Activated CD4-positive, CD25-positive, alpha-beta regulatory T cell treated with anti-CD3 and anti-CD28 coated beads, Interleukin-2, amount 50 U/mL, for 24 hours (primary cell): ENCODE data around the gene DOCK6.
"Not testable (repeated sequence)": the region's sequence is repeated elsewhere in the genome, so short reads cannot be mapped to it uniquely, and the experiment has no call there.

ENCODE experiments used
- ATAC-seq, 2 donors: fragments of 150-1000 bp; cut with Tn5 transposase; one replicate each; pipeline ENCODE4 v1.10.0; 2021; ENCODE audit warnings: mild to moderate bottlenecking in 1 of 2, moderate library complexity in 1 of 2

DOCK6 gene

GRCh38 chr19:11196406-11197287, 65.7 kb downstream of the DOCK6 start:
- no peak for ATAC-seq

- ATAC-seq: no peak
These were observed 66.6 kb downstream of the DOCK6 start for GRCh38 chr19:11195681-11196080.

- no peak for ATAC-seq
These were observed 67.4 kb downstream of the DOCK6 start for GRCh38 chr19:11194656-11195558.

GRCh38 chr19:11194173-11194572, 68.2 kb downstream of the DOCK6 start:
- no peak for ATAC-seq

- no peak for ATAC-seq
These were observed 69.1 kb downstream of the DOCK6 start for GRCh38 chr19:11192957-11193939.

- no peak for ATAC-seq
These were observed 70.4 kb downstream of the DOCK6 start for GRCh38 chr19:11191934-11192333.

GRCh38 chr19:11191273-11191755, 71.0 kb downstream of the DOCK6 start:
- no peak for ATAC-seq

- ATAC-seq: no peak
These were observed 71.8 kb downstream of the DOCK6 start for GRCh38 chr19:11190501-11190900.

GRCh38 chr19:11187441-11187840, 74.9 kb downstream of the DOCK6 start:
- no peak for ATAC-seq

GRCh38 chr19:11182994-11183393, 79.3 kb downstream of the DOCK6 start:
- ATAC-seq: no peak

GRCh38 chr19:11181488-11181887, 80.8 kb downstream of the DOCK6 start:
- no peak for ATAC-seq

GRCh38 chr19:11180975-11181374, 81.3 kb downstream of the DOCK6 start:
- ATAC-seq: not testable (repeated sequence)

- no peak for ATAC-seq
These were observed 82.0 kb downstream of the DOCK6 start for GRCh38 chr19:11180346-11180745.

- peak in 1 of 2 donors; percentile 41 for ATAC-seq
These were observed 82.5 kb downstream of the DOCK6 start for GRCh38 chr19:11179716-11180297.

- ATAC-seq: not testable (repeated sequence)
These were observed 83.2 kb downstream of the DOCK6 start for GRCh38 chr19:11179145-11179465.

- no peak for ATAC-seq
These were observed 84.7 kb downstream of the DOCK6 start for GRCh38 chr19:11177592-11177991.

- no peak for ATAC-seq
These were observed 85.7 kb downstream of the DOCK6 start for GRCh38 chr19:11176466-11177193.

GRCh38 chr19:11175920-11176319, 86.4 kb downstream of the DOCK6 start:
- ATAC-seq: no peak

- ATAC-seq: no peak
These were observed 88.0 kb downstream of the DOCK6 start for GRCh38 chr19:11174336-11174735.

- ATAC-seq: no peak
These were observed 88.7 kb downstream of the DOCK6 start for GRCh38 chr19:11173516-11174155.

GRCh38 chr19:11172576-11172975, 89.7 kb downstream of the DOCK6 start:
- ATAC-seq: no peak
